Measurements from ENCODE around the gene TTC39B.

- TF ChIP-seq CTCF (conservative IDR thresholded peaks at IDR 0.05 in 1 of 2, IDR thresholded peaks at IDR 0.05 in 1 of 2; ENCODE audit: extremely low read depth in 1 of 2, insufficient read depth in 1 of 2, low read depth in 1 of 2, low read length in 2 of 2) (peak; percentile 84 to 91), EZH2 (IDR thresholded peaks at IDR 0.05; ENCODE audit: borderline replicate concordance, low read length) (no peak)
Measured at GRCh38 chr9:15211160-15211814, 95.7 kb downstream of the TTC39B start.

Measured in mammary epithelial cell (primary cell).